ENCODE measurements around the gene MCF2L. TPM values are rescaled to one million over a fixed set of nuclear protein-coding genes. Genes with fewer than 3 reads are reported as not detected.

MCF2L gene
- total and polyA plus RNA-seq, 9 of the 15 experiments (the other 6 are each of a cell fraction or from before 2014, with no cell fraction given): 0.05 to 0.25 (median 0.18) TPM; not detected in 5

DNA sequence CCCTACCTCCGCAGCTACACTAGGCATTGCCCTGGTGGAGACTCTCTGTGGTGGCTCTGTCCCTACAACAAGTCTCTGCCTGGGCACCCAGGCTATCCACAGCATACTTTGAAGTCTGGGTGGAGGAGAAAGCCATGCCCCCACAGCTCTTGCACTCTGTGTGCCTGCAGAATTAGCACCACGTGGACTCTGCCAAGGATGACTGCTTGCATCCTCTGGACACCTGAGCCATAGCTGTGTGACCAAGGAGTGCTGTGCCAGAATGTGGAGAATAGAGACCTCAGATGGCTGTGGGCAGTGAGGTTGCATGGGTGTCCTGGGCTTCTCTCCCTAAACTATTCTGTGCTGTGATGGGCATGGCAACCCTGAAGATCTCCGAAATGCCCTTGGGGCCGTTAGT, 21.2 kb upstream of the MCF2L start:
- ATAC-seq: no peak
- CTCF ChIA-PET (ENCODE audit: low intra/inter-chr PET ratio): no interaction called here
- H3K36me3 ChIP-seq (ENCODE audit: control insufficient read depth, insufficient read depth, low read length): no peaks in the 10 kb centered on the region
- no peaks in the 10 kb centered on the region for H3K9me1 ChIP-seq (ENCODE audit: control insufficient read depth, insufficient read depth, low read length)
- no peaks in the 10 kb centered on the region for H3K9me3 ChIP-seq (replicated peaks; ENCODE audit: control insufficient read depth, insufficient read depth, low read depth, low read length)
- H3K9ac ChIP-seq (ENCODE audit: insufficient read depth in 1 of 2, low read depth in 2 of 2, low read length in 2 of 2): no peak overlapping the region
- no peaks in the 10 kb centered on the region for H3K79me2 ChIP-seq (ENCODE audit: control insufficient read depth, insufficient read depth, low read length)
- intact Hi-C loops (cut with micrococcal nuclease) (no loop called here), in situ Hi-C loops (cut with MboI) (loop anchor here (25.0 kb wide), 1 partner anchor 440 kb away; no protein-coding TSS in a partner anchor)
- no peak overlapping the region for H3K27ac ChIP-seq (ENCODE audit: extremely low read depth, low read depth, low read length)
- FAIRE-seq: no peak
- peaks cover 0 to 12% of the 10 kb centered on the region in 2 experiments; a peak in 2 of 5 replicates for H3K4me1 ChIP-seq (replicated peaks in 1 of 2; ENCODE audit: control insufficient read depth in 2 of 2, insufficient read depth in 2 of 2, low read length in 2 of 2)
- no peak overlapping the region for H3K4me3 ChIP-seq
- DNase-seq (ENCODE audit: extremely low read depth in 1 of 4, low spot score in 3 of 4): no peak
- H4K20me1 ChIP-seq (replicated peaks; ENCODE audit: control insufficient read depth, insufficient read depth, low read length): no peaks in the 10 kb centered on the region
- H2AFZ ChIP-seq (ENCODE audit: low read depth, low read length): no peak overlapping the region
- POLR2A ChIA-PET: no interaction called here
- peaks cover 3 to 17% of the 10 kb centered on the region in 2 experiments; a peak in 3 of 5 replicates for H3K27me3 ChIP-seq (ENCODE audit: control insufficient read depth in 2 of 2, insufficient read depth in 2 of 2, low read length in 2 of 2)
- no peak overlapping the region for H3K4me2 ChIP-seq (ENCODE audit: insufficient read depth, low read length)
- no TSS peak for BruUV-seq (replicated peaks)
- 0% methylated on average over 3 of the region's 4 CpGs for WGBS (ENCODE audit: insufficient coverage, low coverage, missing lambda C conversion rate)
- TF ChIP-seq ZNF398 (CRISPR knock-in tag; IDR thresholded peaks at IDR 0.05) (no peak), ZFX (CRISPR knock-in tag; IDR thresholded peaks at IDR 0.05) (no peak), U2AF2 (optimal IDR thresholded peaks at IDR 0.05; ENCODE audit: low read depth, low read length) (no peak), STAT5A (IDR thresholded peaks at IDR 0.05; ENCODE audit: borderline replicate concordance, low read length) (no peak), SMAD1 (IDR thresholded peaks at IDR 0.05; ENCODE audit: low read depth, low read length, partially characterized antibody) (no peak), WHSC1 (IDR thresholded peaks at IDR 0.05; ENCODE audit: low read length) (no peak), STAG1 (CRISPR knock-in tag; IDR thresholded peaks at IDR 0.05; ENCODE audit: borderline replicate concordance) (no peak), SUPT5H (IDR thresholded peaks at IDR 0.05) (no peak), ZNF347 (CRISPR knock-in tag; IDR thresholded peaks at IDR 0.05; ENCODE audit: low read depth) (no peak), PHB (CRISPR knock-in tag; IDR thresholded peaks at IDR 0.05) (no peak), HDAC8 (tag; IDR thresholded peaks at IDR 0.05) (no peak), ZBTB26 (CRISPR knock-in tag; IDR thresholded peaks at IDR 0.05) (no peak), EGR1 (conservative IDR thresholded peaks at IDR 0.05) (no peak)
- TF ChIP-seq, protein P1, sequence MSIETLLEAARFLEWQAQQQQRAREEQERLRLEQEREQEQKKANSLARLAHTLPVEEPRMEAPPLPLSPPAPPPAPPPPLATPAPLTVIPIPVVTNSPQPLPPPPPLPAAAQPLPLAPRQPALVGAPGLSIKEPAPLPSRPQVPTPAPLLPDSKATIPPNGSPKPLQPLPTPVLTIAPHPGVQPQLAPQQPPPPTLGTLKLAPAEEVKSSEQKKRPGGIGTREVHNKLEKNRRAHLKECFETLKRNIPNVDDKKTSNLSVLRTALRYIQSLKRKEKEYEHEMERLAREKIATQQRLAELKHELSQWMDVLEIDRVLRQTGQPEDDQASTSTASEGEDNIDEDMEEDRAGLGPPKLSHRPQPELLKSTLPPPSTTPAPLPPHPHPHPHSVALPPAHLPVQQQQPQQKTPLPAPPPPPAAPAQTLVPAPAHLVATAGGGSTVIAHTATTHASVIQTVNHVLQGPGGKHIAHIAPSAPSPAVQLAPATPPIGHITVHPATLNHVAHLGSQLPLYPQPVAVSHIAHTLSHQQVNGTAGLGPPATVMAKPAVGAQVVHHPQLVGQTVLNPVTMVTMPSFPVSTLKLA (conservative IDR thresholded peaks at IDR 0.05): no peak
- TF ChIP-seq, protein P2, sequence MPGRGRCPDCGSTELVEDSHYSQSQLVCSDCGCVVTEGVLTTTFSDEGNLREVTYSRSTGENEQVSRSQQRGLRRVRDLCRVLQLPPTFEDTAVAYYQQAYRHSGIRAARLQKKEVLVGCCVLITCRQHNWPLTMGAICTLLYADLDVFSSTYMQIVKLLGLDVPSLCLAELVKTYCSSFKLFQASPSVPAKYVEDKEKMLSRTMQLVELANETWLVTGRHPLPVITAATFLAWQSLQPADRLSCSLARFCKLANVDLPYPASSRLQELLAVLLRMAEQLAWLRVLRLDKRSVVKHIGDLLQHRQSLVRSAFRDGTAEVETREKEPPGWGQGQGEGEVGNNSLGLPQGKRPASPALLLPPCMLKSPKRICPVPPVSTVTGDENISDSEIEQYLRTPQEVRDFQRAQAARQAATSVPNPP (IDR thresholded peaks at IDR 0.05; ENCODE audit: borderline replicate concordance, insufficient read depth, insufficient read length): no peak
- TF ChIP-seq, protein P3, sequence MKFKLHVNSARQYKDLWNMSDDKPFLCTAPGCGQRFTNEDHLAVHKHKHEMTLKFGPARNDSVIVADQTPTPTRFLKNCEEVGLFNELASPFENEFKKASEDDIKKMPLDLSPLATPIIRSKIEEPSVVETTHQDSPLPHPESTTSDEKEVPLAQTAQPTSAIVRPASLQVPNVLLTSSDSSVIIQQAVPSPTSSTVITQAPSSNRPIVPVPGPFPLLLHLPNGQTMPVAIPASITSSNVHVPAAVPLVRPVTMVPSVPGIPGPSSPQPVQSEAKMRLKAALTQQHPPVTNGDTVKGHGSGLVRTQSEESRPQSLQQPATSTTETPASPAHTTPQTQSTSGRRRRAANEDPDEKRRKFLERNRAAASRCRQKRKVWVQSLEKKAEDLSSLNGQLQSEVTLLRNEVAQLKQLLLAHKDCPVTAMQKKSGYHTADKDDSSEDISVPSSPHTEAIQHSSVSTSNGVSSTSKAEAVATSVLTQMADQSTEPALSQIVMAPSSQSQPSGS (CRISPR knock-in tag; IDR thresholded peaks at IDR 0.05): no peak

Data from K562 (cell line).